ENCODE measurements around the gene CTH.

DNA sequence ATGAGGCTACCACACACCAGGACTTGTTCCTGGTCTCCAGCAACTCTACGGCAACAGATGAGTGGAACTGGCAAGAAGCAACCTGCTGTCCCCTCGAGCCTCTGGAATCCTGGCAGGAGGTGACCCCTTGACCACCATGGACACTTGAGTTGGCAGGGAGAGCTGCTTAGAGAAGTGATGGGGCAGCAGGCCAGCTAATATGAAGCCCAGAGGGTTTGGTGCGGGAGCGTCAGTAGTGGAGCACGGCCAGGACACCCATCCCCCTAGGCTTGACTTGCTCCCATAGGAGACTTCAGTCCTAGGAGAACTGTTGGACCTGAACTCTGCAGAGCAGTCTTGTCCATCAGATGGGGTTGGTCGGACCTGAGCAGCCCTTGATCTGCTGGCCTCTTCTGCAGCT lies 56.5 kb downstream of the CTH start:
- TF ChIP-seq, protein P1, sequence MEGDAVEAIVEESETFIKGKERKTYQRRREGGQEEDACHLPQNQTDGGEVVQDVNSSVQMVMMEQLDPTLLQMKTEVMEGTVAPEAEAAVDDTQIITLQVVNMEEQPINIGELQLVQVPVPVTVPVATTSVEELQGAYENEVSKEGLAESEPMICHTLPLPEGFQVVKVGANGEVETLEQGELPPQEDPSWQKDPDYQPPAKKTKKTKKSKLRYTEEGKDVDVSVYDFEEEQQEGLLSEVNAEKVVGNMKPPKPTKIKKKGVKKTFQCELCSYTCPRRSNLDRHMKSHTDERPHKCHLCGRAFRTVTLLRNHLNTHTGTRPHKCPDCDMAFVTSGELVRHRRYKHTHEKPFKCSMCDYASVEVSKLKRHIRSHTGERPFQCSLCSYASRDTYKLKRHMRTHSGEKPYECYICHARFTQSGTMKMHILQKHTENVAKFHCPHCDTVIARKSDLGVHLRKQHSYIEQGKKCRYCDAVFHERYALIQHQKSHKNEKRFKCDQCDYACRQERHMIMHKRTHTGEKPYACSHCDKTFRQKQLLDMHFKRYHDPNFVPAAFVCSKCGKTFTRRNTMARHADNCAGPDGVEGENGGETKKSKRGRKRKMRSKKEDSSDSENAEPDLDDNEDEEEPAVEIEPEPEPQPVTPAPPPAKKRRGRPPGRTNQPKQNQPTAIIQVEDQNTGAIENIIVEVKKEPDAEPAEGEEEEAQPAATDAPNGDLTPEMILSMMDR (IDR thresholded peaks at IDR 0.05; ENCODE audit: low read depth, low read length, poor library complexity, severe bottlenecking) = no peak
- TF ChIP-seq EZH2phosphoT487 (IDR thresholded peaks at IDR 0.05; ENCODE audit: borderline replicate concordance, low read length) = no peak

Data from DOHH2 (cell line).